Panc1 (cell line): ENCODE results near the gene KLHL3. TPM values are rescaled to one million over a fixed set of nuclear protein-coding genes. Genes with fewer than 3 reads are reported as not detected.

Experiments
- ATAC-seq: fragments of 200-7000 bp; cut with Tn5 transposase; 2 replicates; pipeline ENCODE4 v1.9.1; 2020; ENCODE audit warnings: mild to moderate bottlenecking, moderate library complexity
- BruUV-seq: library from RNA; stranded (reverse); fragments of 400-500 nt; replicated peaks from 2 replicates; lab custom pipeline; 2021; lab: Mats Ljungman, UMichigan
- CTCF ChIA-PET: fragments of 300-600 bp; sonication (Branson Sonifier 250); formaldehyde crosslinking; loops from one replicate; lab custom pipeline; 2022; ENCODE audit warnings: antibody characterized with exemption; lab: Charles Lee
- POLR2A ChIA-PET: fragments of 300-600 bp; sonication (Branson Sonifier 250); formaldehyde crosslinking; loops from one replicate; lab custom pipeline; 2022; ENCODE audit warnings: antibody characterized with exemption; lab: Charles Lee
- DNase-seq: peaks from one replicate; pipeline ENCODE4 v3.0.0-alpha.2; 2010; ENCODE audit warnings: low read depth, low spot score
- H3K27ac ChIP-seq: 2 replicates; pipeline ENCODE4 v1.5.1; 2011; ENCODE audit warnings: mild to moderate bottlenecking, low read length, inconsistent platforms
- H3K27me3 ChIP-seq: fragments of 200-500 bp; sonication (Bioruptor generic); 2 replicates; pipeline ENCODE4 v1.6.0; 2014; ENCODE audit warnings: low read length, inconsistent platforms; ENCODE audit not compliant: control insufficient read depth, insufficient read depth
- H3K36me3 ChIP-seq: fragments of 200-500 bp; sonication (Bioruptor generic); 2 replicates; pipeline ENCODE4 v1.5.1; 2014; ENCODE audit warnings: inconsistent platforms, mild to moderate bottlenecking, low read length, moderate library complexity; ENCODE audit not compliant: control insufficient read depth, insufficient read depth
- H3K4me1 ChIP-seq: 2 replicates; pipeline ENCODE4 v1.5.1; 2011; ENCODE audit warnings: inconsistent platforms, mild to moderate bottlenecking, low read length, moderate library complexity; ENCODE audit not compliant: control insufficient read depth, insufficient read depth
- H3K4me3 ChIP-seq, 2 experiments: 2 replicates each; pipeline ENCODE4 v1.5.1; 2011 to 2012; ENCODE audit warnings: low read depth in 2 of 2, low read length in 2 of 2, mild to moderate bottlenecking in 2 of 2, inconsistent platforms in 1 of 2, moderate library complexity in 1 of 2
- H3K9me3 ChIP-seq: fragments of 200-500 bp; sonication (Bioruptor generic); 2 replicates; pipeline ENCODE4 v1.5.1; 2014; ENCODE audit warnings: low read depth, mild to moderate bottlenecking, inconsistent platforms, low read length, moderate library complexity; ENCODE audit not compliant: control insufficient read depth, insufficient read depth
- POLR2AphosphoS5 ChIP-seq: IDR thresholded peaks from 2 replicates; pipeline ENCODE4 v1.6.1; 2012; ENCODE audit warnings: mild to moderate bottlenecking, low read depth, low read length, moderate library complexity
- REST ChIP-seq, 2 experiments: IDR thresholded peaks; 2 replicates each; pipeline ENCODE4 v1.6.1; 2011 to 2012; ENCODE audit warnings: low read depth in 2 of 2, control low read depth in 1 of 2, low read length in 1 of 2, mild to moderate bottlenecking in 1 of 2, moderate library complexity in 1 of 2; ENCODE audit not compliant: insufficient read depth in 1 of 2
- SIN3A ChIP-seq: IDR thresholded peaks from 2 replicates; pipeline ENCODE4 v1.6.1; 2012; ENCODE audit warnings: low read depth, mild to moderate bottlenecking, low read length, moderate library complexity, borderline replicate concordance; ENCODE audit not compliant: insufficient read depth
- TCF7L2 ChIP-seq: IDR thresholded peaks from 2 replicates; pipeline ENCODE4 v1.6.1; 2011; ENCODE audit warnings: mild to moderate bottlenecking, low read depth, low read length, inconsistent platforms
- in situ Hi-C: cut with HindIII; loops from 2 replicates; pipeline ENCODE4 v1.10.0; 2016; ENCODE audit warnings: low sequenced_read_pairs, low pct_unique_long_range_greater_than_20kb
- intact Hi-C: fragments of 100-400 bp; cut with micrococcal nuclease; formaldehyde crosslinking; loops from one replicate; pipeline ENCODE4 v1.10.0; 2022; ENCODE audit not compliant: unreplicated experiment
- total RNA-seq: library from RNA; stranded (reverse); gene quantifications from one replicate; pipeline ENCODE4 v1.2.1, GENCODE V29; 2021; ENCODE audit not compliant: unreplicated experiment
- TF ChIP-seq, protein P1 (sequence below): fragments of 450-650 bp; IDR thresholded peaks from 2 replicates; pipeline ENCODE4 v1.5.1; 2017; ENCODE audit warnings: mild to moderate bottlenecking

Gene KLHL3
- total RNA-seq, 1 experiment from 2014 or later: 1.9 TPM

DNA sequence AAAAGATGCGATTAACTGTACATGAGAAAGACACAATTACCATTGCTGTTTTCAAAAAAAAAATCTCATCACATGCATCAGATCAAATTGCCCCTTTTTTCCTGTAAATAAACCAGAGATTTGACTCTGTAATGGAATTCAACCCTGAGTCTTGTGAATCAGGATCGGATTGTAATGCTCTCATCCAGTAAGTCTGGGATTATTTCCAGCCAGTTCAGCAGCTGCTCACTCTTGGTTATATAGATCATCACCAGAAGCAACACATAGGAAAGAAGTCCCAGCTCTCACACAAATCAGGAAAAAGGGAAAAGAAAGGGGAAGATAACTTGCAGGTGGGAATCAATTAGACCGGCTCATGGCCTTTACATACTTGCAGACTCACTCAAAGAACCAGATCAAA, 138.9 kb downstream of the KLHL3 start:
- Histone ChIP-seq H3K4me3 (no peak overlapping the region), H3K4me1 (no peaks in the 10 kb centered on the region), H3K27ac (no peak overlapping the region), H3K9me3 (no peaks in the 10 kb centered on the region), H3K36me3 (no peaks in the 10 kb centered on the region), H3K27me3 (peaks cover 20% of the 10 kb centered on the region)
- in situ Hi-C loops (no loop called here), intact Hi-C loops (no loop called here)
- TF ChIP-seq REST (IDR thresholded peaks at IDR 0.05; ENCODE audit: insufficient read depth in 1 of 2, low read depth in 2 of 2, low read length in 1 of 2) (no peak), SIN3A (no peak), TCF7L2 (no peak), POLR2AphosphoS5 (no peak)
- TF ChIP-seq, protein P1, sequence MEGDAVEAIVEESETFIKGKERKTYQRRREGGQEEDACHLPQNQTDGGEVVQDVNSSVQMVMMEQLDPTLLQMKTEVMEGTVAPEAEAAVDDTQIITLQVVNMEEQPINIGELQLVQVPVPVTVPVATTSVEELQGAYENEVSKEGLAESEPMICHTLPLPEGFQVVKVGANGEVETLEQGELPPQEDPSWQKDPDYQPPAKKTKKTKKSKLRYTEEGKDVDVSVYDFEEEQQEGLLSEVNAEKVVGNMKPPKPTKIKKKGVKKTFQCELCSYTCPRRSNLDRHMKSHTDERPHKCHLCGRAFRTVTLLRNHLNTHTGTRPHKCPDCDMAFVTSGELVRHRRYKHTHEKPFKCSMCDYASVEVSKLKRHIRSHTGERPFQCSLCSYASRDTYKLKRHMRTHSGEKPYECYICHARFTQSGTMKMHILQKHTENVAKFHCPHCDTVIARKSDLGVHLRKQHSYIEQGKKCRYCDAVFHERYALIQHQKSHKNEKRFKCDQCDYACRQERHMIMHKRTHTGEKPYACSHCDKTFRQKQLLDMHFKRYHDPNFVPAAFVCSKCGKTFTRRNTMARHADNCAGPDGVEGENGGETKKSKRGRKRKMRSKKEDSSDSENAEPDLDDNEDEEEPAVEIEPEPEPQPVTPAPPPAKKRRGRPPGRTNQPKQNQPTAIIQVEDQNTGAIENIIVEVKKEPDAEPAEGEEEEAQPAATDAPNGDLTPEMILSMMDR: no peak
- CTCF ChIA-PET: no interaction called here
- no TSS peak for BruUV-seq
- no peak for DNase-seq
- ATAC-seq: no peak
- POLR2A ChIA-PET: no interaction called here

DNA sequence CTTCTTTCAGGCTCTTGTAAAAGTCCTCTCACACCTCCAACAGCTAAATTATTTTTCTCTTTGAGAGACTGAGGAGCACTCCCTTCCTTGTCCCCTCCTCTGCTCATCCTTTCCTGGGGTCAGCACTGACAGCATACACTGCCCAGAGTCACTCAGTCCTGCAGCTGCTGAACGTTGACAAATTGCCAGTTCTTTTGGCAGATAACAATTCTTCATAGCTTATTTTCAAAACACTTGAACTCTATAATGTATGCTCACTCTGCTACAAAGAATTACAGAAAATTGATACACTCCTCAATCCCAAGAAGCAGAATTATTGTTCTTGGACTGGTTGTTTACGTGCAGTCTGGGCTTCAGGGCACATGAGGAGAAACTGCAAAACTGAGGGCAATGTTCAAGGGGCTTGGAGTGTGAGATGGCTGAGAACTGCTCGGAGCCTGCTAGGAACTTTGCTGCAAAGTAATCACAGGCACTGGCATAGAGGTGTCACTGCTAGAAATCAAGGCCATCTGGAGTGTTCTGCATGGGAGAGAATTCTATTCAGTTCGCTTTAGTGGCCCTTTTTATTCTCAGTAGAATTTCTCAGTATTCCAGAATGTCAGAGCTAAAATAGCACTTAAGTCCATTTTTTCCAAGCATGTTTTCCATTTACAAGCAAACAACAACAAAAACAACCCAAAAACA, 140.4 kb downstream of the KLHL3 start:
- POLR2A ChIA-PET: no interaction called here
- no TSS peak for BruUV-seq
- no peak overlapping the region for H3K4me3 ChIP-seq
- in situ Hi-C loops (no loop called here), intact Hi-C loops (no loop called here)
- no peaks in the 10 kb centered on the region for H3K36me3 ChIP-seq
- ATAC-seq (no peak), DNase-seq (no peak)
- H3K9me3 ChIP-seq: no peaks in the 10 kb centered on the region
- TF ChIP-seq TCF7L2 (no peak), REST (IDR thresholded peaks at IDR 0.05; ENCODE audit: insufficient read depth in 1 of 2, low read depth in 2 of 2, low read length in 1 of 2) (no peak), SIN3A (no peak), POLR2AphosphoS5 (no peak)
- TF ChIP-seq, protein P1: no peak
- H3K27ac ChIP-seq: no peak overlapping the region
- no peaks in the 10 kb centered on the region for H3K4me1 ChIP-seq
- CTCF ChIA-PET: no interaction called here
- H3K27me3 ChIP-seq: peaks cover 19% of the 10 kb centered on the region
